Measurements from ENCODE around the gene CACNA1D. TPM values are rescaled to one million over a fixed set of nuclear protein-coding genes. Genes with fewer than 3 reads are reported as not detected.
A peak's percentile ranks its signal among the peaks of the same experiment; 100 is the strongest.

The CACNA1D gene
- total and polyA plus RNA-seq, 7 experiments from 2014 or later: 0.61 to 2.0 (median 0.70) TPM; not detected in 4

DNA sequence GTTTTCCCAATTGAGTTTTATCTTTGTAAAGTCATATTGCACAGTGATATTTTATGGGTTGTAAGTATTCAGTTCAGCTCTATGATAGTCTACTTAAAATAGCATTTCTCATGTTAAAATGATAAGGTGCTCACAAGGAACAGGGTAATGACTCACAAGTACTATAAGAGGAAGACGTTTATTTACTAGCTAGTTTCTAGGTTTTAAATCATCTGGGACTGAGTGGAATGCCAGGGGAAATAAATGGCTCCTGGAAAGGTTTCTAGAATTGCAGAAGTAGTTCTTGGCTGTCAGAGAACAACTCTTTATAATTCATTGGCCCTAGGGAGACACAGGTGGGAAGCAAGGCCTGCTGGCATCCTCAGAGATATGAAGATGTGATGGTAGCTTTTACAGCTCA lies 239.0 kb downstream of the CACNA1D start:
- ATAC-seq (no peak), DNase-seq (no peak)
- H3K4me3 ChIP-seq (ENCODE audit: low read length): no peak overlapping the region
- Mint-ChIP-seq H3K36me3 (no peaks in the 10 kb centered on the region), H3K27ac (no peak overlapping the region), H3K9me3 (no peaks in the 10 kb centered on the region), H3K4me1 (no peaks in the 10 kb centered on the region), H3K27me3 (peaks cover 5 to 24% (median 18%) of the 10 kb centered on the region in 5 donors), H3K4me3 (no peak overlapping the region)
- no peak overlapping the region for H3K27ac ChIP-seq (ENCODE audit: low read depth, low read length)
- CTCF ChIA-PET: no interaction called here
- POLR2A ChIA-PET: no interaction called here
- intact Hi-C loops (cut with micrococcal nuclease): no loop called here
- H3K9me3 ChIP-seq (ENCODE audit: control insufficient read depth in 2 of 3, low read length in 3 of 3): no peaks in the 10 kb centered on the region
- H3K4me1 ChIP-seq (ENCODE audit: control insufficient read depth in 2 of 2, insufficient read depth in 2 of 2, low read length in 2 of 2): no peaks in the 10 kb centered on the region
- no peaks in the 10 kb centered on the region for H3K36me3 ChIP-seq (ENCODE audit: control insufficient read depth in 2 of 3, insufficient read depth in 3 of 3, low read length in 3 of 3)
- H3K27me3 ChIP-seq (ENCODE audit: control insufficient read depth in 2 of 2, insufficient read depth in 2 of 2, low read length in 2 of 2): no peaks in the 10 kb centered on the region

- no peaks in the 10 kb centered on the region for H3K9me3 Mint-ChIP-seq
- peak overlapping the region in 1 of 10 donors; percentile 6 for H3K4me3 Mint-ChIP-seq
- no peaks in the 10 kb centered on the region for H3K4me1 ChIP-seq (ENCODE audit: control insufficient read depth in 2 of 2, insufficient read depth in 2 of 2, low read length in 2 of 2)
- DNase-seq (no peak), ATAC-seq (no peak)
- no peak overlapping the region for H3K27ac Mint-ChIP-seq
- ChIA-PET CTCF (no interaction called here), POLR2A (no interaction called here)
- no peak overlapping the region for H3K27ac ChIP-seq (ENCODE audit: low read depth, low read length)
- peaks cover 0 to 39% (median 7%) of the 10 kb centered on the region in 5 donors for H3K27me3 Mint-ChIP-seq
- no peaks in the 10 kb centered on the region for H3K9me3 ChIP-seq (ENCODE audit: control insufficient read depth in 2 of 3, low read length in 3 of 3)
- H3K27me3 ChIP-seq (ENCODE audit: control insufficient read depth in 2 of 2, insufficient read depth in 2 of 2, low read length in 2 of 2): no peaks in the 10 kb centered on the region
- no peak overlapping the region for H3K4me3 ChIP-seq (ENCODE audit: low read length)
- no peaks in the 10 kb centered on the region for H3K36me3 ChIP-seq (ENCODE audit: control insufficient read depth in 2 of 3, insufficient read depth in 3 of 3, low read length in 3 of 3)
- intact Hi-C loops (cut with micrococcal nuclease): no loop called here
- H3K36me3 Mint-ChIP-seq: no peaks in the 10 kb centered on the region
- H3K4me1 Mint-ChIP-seq: peaks cover 0 to 6% (median 0%) of the 10 kb centered on the region in 7 donors
Observed at GRCh38 chr3:53739966-53740365, 245.6 kb downstream of the CACNA1D start.

DNA sequence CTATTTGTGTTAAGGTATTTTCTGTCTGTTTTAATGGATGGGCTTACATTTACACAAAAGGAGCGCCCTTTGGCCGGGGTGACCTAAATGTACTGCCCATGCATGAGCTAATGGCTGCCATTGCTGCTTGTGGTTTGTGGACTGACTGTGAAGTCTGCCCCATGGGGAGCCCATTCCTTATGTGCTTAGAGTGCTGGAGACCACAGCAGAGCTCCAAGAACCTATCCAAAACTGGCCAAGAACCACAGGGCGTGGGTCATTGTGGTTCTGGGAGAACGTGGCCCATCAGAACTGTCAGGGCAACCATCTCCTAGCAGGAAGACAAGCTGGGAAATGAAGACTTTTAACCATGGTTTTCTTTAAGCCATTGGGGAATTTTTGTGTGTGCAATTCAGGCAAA lies 246.5 kb downstream of the CACNA1D start:
- Mint-ChIP-seq H3K36me3 (no peaks in the 10 kb centered on the region), H3K9me3 (no peaks in the 10 kb centered on the region), H3K27me3 (peaks cover 0 to 36% (median 3%) of the 10 kb centered on the region in 5 donors), H3K27ac (no peak overlapping the region), H3K4me3 (no peak overlapping the region), H3K4me1 (peaks cover 0 to 6% (median 0%) of the 10 kb centered on the region in 7 donors)
- H3K9me3 ChIP-seq (ENCODE audit: control insufficient read depth in 2 of 3, low read length in 3 of 3): no peaks in the 10 kb centered on the region
- DNase-seq: no peak
- ATAC-seq: no peak
- intact Hi-C loops (cut with micrococcal nuclease): no loop called here
- H3K4me1 ChIP-seq (ENCODE audit: control insufficient read depth in 2 of 2, insufficient read depth in 2 of 2, low read length in 2 of 2): no peaks in the 10 kb centered on the region
- H3K27ac ChIP-seq (ENCODE audit: low read depth, low read length): no peak overlapping the region
- H3K27me3 ChIP-seq (ENCODE audit: control insufficient read depth in 2 of 2, insufficient read depth in 2 of 2, low read length in 2 of 2): no peaks in the 10 kb centered on the region
- ChIA-PET CTCF (no interaction called here), POLR2A (no interaction called here)
- no peak overlapping the region for H3K4me3 ChIP-seq (ENCODE audit: low read length)
- no peaks in the 10 kb centered on the region for H3K36me3 ChIP-seq (ENCODE audit: control insufficient read depth in 2 of 3, insufficient read depth in 3 of 3, low read length in 3 of 3)

GRCh38 chr3:53744351-53744750 lies 249.9 kb downstream of the CACNA1D start:
- CTCF ChIA-PET: interaction anchor here (0.6 kb wide), 1 partner anchor 181 kb away, joined by 3 read pairs; no protein-coding TSS in a partner anchor

DNA sequence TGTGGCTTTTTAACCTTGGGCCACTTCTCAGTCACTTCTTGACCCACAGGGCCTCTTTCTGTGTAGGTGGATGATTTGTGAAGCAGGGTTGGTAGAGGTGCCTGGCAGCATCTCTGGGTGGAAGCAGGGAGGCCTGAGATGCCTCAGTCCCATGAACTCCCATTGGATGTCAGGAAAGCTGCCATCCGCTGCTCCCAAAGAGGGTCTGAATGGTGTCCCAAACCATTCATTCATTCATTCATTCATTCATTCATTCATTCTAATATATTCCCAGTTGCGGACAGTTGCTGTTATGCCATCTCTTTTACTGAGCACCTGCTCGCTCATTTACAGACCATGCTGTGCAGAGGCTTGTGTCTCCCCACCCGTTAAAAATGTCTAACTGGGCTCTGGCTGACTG lies 253.1 kb downstream of the CACNA1D start:
- Histone ChIP-seq H3K36me3 (ENCODE audit: control insufficient read depth in 2 of 3, insufficient read depth in 3 of 3, low read length in 3 of 3) (no peaks in the 10 kb centered on the region), H3K4me3 (ENCODE audit: low read length) (no peak overlapping the region), H3K9me3 (ENCODE audit: control insufficient read depth in 2 of 3, low read length in 3 of 3) (no peaks in the 10 kb centered on the region), H3K27me3 (ENCODE audit: control insufficient read depth in 2 of 2, insufficient read depth in 2 of 2, low read length in 2 of 2) (no peaks in the 10 kb centered on the region), H3K4me1 (ENCODE audit: control insufficient read depth in 2 of 2, insufficient read depth in 2 of 2, low read length in 2 of 2) (no peaks in the 10 kb centered on the region), H3K27ac (ENCODE audit: low read depth, low read length) (no peak overlapping the region)
- POLR2A ChIA-PET: no interaction called here
- peaks cover 0 to 11% (median 0%) of the 10 kb centered on the region in 7 donors for H3K4me1 Mint-ChIP-seq
- H3K27me3 Mint-ChIP-seq: peaks cover 0 to 12% (median 3%) of the 10 kb centered on the region in 5 donors
- DNase-seq (no peak), ATAC-seq (no peak)
- no peaks in the 10 kb centered on the region for H3K9me3 Mint-ChIP-seq
- intact Hi-C loops (cut with micrococcal nuclease): no loop called here
- H3K4me3 Mint-ChIP-seq: no peak overlapping the region
- CTCF ChIA-PET: no interaction called here
- H3K36me3 Mint-ChIP-seq: peaks cover 0 to 3% (median 0%) of the 10 kb centered on the region in 5 donors
- no peak overlapping the region for H3K27ac Mint-ChIP-seq

More at GRCh38 chr3:53744351-53744750, 249.9 kb downstream of the CACNA1D start:
- Mint-ChIP-seq H3K4me3 (no peak overlapping the region), H3K27me3 (peaks cover 0 to 34% (median 3%) of the 10 kb centered on the region in 5 donors), H3K4me1 (peaks cover 0 to 9% (median 2%) of the 10 kb centered on the region in 7 donors), H3K9me3 (no peaks in the 10 kb centered on the region), H3K36me3 (no peaks in the 10 kb centered on the region), H3K27ac (no peak overlapping the region)
- Histone ChIP-seq H3K27me3 (ENCODE audit: control insufficient read depth in 2 of 2, insufficient read depth in 2 of 2, low read length in 2 of 2) (no peaks in the 10 kb centered on the region), H3K4me1 (ENCODE audit: control insufficient read depth in 2 of 2, insufficient read depth in 2 of 2, low read length in 2 of 2) (no peaks in the 10 kb centered on the region), H3K27ac (ENCODE audit: low read depth, low read length) (no peak overlapping the region), H3K4me3 (ENCODE audit: low read length) (no peak overlapping the region), H3K36me3 (ENCODE audit: control insufficient read depth in 2 of 3, insufficient read depth in 3 of 3, low read length in 3 of 3) (no peaks in the 10 kb centered on the region), H3K9me3 (ENCODE audit: control insufficient read depth in 2 of 3, low read length in 3 of 3) (no peaks in the 10 kb centered on the region)
- ATAC-seq (no peak), DNase-seq (no peak)
- intact Hi-C loops (cut with micrococcal nuclease): no loop called here
- POLR2A ChIA-PET: no interaction called here

- ATAC-seq: peak; percentile 78
- CTCF ChIA-PET: no interaction called here
Observed at GRCh38 chr3:53748512-53749271, 254.3 kb downstream of the CACNA1D start.

GRCh38 chr3:53749448-53749847 lies 255.0 kb downstream of the CACNA1D start:
- CTCF ChIA-PET: no interaction called here
- Mint-ChIP-seq H3K4me3 (no peak overlapping the region), H3K27me3 (peaks cover 0 to 12% (median 3%) of the 10 kb centered on the region in 5 donors), H3K4me1 (peaks cover 4 to 29% (median 9%) of the 10 kb centered on the region in 7 donors), H3K9me3 (no peaks in the 10 kb centered on the region), H3K36me3 (peaks cover 0 to 3% (median 0%) of the 10 kb centered on the region in 5 donors), H3K27ac (no peak overlapping the region)
- ATAC-seq: peak; percentile 68
- Histone ChIP-seq H3K36me3 (ENCODE audit: control insufficient read depth in 2 of 3, insufficient read depth in 3 of 3, low read length in 3 of 3) (no peaks in the 10 kb centered on the region), H3K9me3 (ENCODE audit: control insufficient read depth in 2 of 3, low read length in 3 of 3) (no peaks in the 10 kb centered on the region), H3K4me1 (ENCODE audit: control insufficient read depth in 2 of 2, insufficient read depth in 2 of 2, low read length in 2 of 2) (no peaks in the 10 kb centered on the region), H3K4me3 (ENCODE audit: low read length) (no peak overlapping the region), H3K27ac (ENCODE audit: low read depth, low read length) (no peak overlapping the region), H3K27me3 (ENCODE audit: control insufficient read depth in 2 of 2, insufficient read depth in 2 of 2, low read length in 2 of 2) (no peaks in the 10 kb centered on the region)
- intact Hi-C loops (cut with micrococcal nuclease): no loop called here
- no peak for DNase-seq
- POLR2A ChIA-PET: no interaction called here

More at GRCh38 chr3:53748512-53749271, 254.3 kb downstream of the CACNA1D start:
- Mint-ChIP-seq H3K27me3 (peaks cover 0 to 15% (median 3%) of the 10 kb centered on the region in 5 donors), H3K9me3 (no peaks in the 10 kb centered on the region), H3K4me1 (peaks cover 3 to 21% (median 6%) of the 10 kb centered on the region in 7 donors), H3K4me3 (no peak overlapping the region), H3K36me3 (peaks cover 0 to 3% (median 0%) of the 10 kb centered on the region in 5 donors), H3K27ac (no peak overlapping the region)
- Histone ChIP-seq H3K27ac (ENCODE audit: low read depth, low read length) (no peak overlapping the region), H3K9me3 (ENCODE audit: control insufficient read depth in 2 of 3, low read length in 3 of 3) (no peaks in the 10 kb centered on the region), H3K4me1 (ENCODE audit: control insufficient read depth in 2 of 2, insufficient read depth in 2 of 2, low read length in 2 of 2) (no peaks in the 10 kb centered on the region), H3K36me3 (ENCODE audit: control insufficient read depth in 2 of 3, insufficient read depth in 3 of 3, low read length in 3 of 3) (no peaks in the 10 kb centered on the region), H3K4me3 (ENCODE audit: low read length) (no peak overlapping the region), H3K27me3 (ENCODE audit: control insufficient read depth in 2 of 2, insufficient read depth in 2 of 2, low read length in 2 of 2) (no peaks in the 10 kb centered on the region)
- POLR2A ChIA-PET: no interaction called here
- DNase-seq: no peak
- intact Hi-C loops (cut with micrococcal nuclease): no loop called here

Measured in naive thymus-derived CD4-positive, alpha-beta T cell (primary cell).